SH-SY5Y (cell line): ENCODE data around the gene EPB41.

Experiments used
- GATA2 ChIP-seq: IDR thresholded peaks from 2 replicates; pipeline ENCODE4 v1.6.1; 2011; ENCODE audit warnings: mild to moderate bottlenecking, low read depth, low read length
- GATA3 ChIP-seq: IDR thresholded peaks from 2 replicates; pipeline ENCODE4 v1.6.1; 2011; ENCODE audit warnings: low read depth, mild to moderate bottlenecking, low read length, moderate library complexity

DNA sequence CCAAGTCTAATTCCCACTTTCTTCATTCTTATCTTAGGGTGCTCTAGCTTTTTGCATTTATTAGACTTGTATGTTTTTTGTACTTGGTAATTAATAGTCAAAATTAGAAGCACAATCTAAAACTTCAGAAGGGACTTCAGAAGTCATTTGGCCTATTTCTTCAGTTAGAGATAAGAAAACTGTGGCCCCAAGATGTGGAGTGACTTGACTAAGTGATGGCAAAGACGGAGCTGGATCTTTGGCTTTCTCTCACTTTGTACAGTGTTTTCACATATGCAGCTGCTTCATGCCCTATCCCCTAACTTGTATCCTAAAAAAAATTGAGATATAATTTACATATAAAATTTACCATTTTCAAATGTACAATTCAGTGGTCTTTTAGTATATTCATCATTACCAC lies 21.7 kb downstream of the EPB41 start:
- TF ChIP-seq GATA3 (no peak), GATA2 (no peak)
